HG03060 (cell line): ENCODE measurements around the gene ATP2A3.

Experiments
- ATAC-seq: cut with Tn5 transposase; IDR thresholded peaks from one replicate; pipeline ENCODE4 v1.9.1; 2021; ENCODE audit warnings: low read depth, moderate number of reproducible peaks; ENCODE audit not compliant: unreplicated experiment

Gene ATP2A3

DNA sequence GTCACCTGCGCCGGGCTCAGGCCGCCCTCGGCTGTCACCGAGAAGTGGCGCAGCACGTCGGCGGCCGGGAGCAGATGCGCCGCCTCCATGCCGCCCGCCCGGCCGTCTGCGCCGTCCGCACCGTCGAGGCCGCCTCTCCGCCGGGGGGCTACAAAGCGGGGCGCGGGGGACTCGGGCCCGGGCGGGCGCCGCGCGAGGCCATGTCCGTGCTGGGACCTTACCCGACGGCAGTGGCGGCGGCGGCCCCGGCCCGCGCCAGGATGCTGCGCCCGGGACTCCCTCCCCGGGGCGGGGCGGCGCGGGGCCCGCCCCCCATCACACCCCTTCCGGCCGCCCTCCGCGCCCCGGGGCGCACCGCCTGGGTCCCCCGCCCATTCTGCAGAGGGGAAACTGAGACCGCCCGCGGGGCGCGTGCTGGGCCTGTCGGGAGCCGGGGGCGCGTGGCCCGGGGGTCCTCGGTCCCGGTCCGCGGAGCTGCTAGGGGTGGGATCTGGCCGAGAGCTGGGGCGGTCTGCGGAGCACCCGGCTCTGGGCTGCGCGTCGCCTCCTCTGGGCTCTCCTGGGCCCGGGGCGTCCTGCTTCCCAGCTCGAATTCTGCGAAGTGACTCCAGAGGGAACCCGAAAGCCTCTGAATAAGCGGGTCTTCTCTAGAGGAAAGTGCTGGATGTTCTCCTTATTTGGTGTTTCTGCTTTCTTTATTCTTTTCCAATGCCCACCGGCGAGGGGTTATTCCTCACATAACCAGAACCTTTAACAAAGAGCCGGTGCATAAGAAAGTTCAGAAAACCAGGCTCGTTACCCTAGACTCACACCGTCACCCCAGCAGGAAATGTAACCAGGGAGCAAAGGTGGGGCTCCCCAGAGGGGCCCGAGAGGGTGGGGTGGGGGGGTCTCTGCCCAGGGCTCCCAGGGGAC, at the start of gene ATP2A3:
TSS of gene ATP2A3 (minus strand) at position 235 of the 915 bp plus-strand sequence. CDS start at position 89, 146 bp downstream.
- no peak for ATAC-seq

DNA sequence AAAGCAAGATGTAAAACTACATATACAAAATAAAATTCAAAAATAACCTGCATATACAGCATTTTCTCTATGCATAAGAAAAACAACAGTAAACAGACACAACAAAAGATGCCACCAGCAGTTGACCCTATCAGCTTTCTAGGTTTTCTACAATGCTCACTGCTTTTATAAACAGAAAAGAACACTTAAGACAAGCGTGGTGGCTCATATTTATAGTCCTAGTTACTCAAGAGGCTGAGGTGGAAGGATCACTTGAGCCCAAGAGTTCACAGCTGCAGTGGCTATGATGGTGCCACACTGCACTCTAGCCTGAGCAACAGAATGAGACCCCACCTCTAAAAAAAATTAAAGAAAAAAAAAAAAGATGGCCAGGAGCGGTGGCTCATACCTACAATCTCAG, 46.5 kb upstream of the ATP2A3 start:
- ATAC-seq: no peak

DNA sequence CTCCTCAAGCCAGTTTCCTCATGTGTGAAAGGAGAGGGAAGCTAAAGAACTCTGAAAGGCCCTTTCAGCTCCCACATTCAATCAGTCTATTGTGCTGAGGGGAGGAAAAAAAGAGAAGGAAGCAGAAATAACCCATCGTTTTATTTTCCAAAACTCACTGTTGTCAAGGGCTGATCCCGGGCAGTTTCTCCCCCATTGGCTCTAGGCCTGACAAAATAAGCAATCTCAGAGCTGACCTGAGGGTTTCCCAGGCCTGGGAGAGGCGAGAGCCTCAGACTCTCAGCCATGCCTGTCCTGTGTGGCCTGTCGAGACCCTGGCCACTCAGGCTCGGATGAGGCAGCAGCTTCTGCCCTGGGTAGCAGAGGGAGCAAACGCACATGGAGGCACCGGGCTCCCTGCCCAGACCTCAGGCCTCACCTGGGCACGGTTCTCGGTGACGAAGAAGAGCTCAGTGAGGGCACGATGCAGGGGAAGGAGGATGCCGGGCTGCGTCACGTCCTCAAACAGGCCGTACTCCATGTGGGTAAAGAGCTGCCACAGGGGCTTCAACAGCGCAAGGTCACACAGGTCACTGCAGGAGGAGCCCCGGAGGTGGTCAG, 45.0 kb upstream of the ATP2A3 start:
- no peak for ATAC-seq

DNA sequence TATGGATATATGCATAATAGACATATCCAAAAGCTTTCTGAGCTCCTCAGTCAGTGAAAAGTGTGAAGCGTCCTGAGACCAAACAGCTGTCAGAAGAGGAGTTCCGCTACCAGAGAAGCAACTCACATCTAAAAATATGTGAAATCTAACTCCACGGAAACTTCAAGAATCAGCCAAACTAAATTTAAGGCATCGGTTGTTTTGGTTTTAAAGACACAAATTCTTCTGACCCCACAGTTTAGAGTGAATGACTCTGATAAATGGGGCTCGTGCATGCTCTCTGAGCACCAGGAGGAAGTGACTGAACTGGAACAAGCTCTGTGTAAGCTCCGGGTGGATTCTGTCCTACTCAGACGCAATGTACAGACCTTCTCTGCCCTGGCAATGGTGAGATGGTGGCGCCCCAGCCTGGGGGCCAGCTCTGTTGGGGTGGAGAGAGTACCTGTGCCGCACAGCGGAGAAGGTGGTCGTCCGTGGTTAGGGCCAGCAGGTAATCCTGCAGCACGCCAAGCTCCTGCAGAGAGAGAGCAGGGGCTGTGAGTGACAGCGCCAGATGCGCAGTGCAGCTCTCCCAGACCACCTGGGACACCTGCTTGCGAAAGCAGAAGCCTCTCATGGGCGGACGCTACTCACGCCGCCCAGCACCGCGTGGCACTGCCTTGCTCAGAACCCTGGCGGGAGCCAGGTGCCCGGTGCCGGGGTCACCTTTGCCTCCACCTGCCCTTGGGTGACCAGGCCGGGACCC, 44.4 kb upstream of the ATP2A3 start:
- no peak for ATAC-seq

DNA sequence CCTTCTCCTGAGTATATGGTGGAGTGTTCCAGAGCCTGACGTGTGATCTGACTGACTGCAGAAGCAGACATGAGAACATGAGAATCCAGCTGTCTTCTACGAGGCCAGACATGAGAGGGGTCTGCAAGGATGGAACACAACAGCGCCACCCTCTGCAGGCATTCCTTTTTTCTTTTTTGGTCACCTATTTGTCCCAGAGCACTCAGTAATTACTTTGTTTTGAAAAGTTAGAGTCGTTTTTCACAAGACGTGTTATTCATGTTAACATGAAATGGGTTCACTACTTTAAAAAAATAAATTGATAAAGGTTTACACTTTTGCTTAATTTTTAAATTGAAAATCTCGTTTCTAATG, 43.8 kb upstream of the ATP2A3 start:
- ATAC-seq: no peak

DNA sequence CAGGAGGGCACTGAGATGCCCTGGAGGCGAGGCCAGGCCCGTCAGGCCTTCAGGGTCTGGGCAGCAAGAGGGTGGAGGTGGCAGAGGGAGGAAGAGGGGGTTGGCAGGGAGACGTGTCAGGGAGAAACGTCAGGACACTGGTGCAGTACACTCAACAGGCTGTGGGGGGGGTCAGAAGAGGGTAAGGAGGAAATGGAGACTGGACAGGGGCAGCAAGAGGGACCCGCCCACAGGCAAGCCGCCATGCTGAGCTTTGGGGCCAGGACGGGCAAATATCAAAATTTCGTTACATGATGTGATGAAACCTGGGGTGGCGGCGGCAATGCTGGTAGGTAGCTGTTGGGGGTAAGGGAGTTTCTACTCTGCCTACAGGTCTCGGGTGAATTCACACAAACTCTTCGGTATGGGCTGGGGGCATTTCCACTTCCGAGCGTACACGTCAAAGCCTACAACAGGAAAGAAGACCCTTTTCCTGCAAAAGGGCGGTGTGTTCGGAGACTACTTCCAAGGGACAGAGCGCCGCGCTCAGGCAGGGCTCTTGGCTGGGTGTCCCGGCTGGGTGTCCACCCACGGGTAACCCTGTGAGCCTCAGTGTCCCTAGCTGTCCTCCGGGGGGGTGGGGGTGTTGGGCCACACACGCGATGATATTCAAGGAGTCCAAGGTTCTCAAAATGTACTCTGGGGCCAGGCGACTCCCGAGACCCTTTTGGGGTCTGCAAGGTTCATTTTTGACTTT, 43.3 kb upstream of the ATP2A3 start:
- no peak for ATAC-seq

DNA sequence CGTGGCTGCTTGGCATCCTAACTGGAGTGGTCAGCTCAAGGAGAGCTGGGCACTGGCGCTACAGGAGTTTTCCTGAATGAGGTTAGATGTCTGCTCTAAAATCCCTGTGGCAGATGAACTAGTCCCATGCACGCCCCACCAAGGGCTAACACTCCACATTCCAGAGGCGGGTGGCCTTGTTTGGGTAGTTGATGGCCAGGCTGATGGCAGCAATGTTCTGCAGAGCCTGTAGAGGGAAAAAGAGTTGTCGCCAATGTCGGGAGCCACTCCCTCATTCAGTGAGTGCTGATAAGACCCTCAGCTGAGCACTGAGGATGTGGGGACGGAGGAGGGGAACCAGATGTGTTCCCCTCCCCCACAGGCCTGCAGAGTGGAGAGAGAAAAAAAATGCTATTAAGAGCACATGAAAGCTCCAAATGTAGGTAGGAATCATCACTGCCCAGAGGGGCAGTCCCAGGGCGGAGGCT, 42.5 kb upstream of the ATP2A3 start:
- no peak for ATAC-seq

DNA sequence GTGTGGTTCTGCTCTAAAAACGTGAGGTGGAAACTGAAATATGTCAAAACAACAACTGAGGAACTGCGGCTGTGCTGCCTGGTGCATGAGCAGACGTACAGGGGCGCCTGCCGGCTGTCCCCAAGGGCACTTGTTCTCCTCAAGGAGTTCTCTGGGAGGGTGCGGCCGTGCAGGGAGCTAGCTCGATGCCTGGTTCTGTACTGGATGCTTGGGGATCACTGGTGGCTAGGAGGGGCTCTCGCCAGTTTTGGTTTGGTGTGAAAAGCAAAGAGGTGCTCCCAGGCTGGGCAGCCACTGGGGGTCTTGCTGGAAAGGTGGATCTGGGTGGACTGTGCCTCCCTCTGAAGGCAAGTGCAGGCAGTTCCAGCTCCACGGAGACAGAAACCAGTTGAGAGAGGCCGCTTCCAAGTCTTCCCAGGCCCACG, 41.9 kb upstream of the ATP2A3 start:
- ATAC-seq: no peak

DNA sequence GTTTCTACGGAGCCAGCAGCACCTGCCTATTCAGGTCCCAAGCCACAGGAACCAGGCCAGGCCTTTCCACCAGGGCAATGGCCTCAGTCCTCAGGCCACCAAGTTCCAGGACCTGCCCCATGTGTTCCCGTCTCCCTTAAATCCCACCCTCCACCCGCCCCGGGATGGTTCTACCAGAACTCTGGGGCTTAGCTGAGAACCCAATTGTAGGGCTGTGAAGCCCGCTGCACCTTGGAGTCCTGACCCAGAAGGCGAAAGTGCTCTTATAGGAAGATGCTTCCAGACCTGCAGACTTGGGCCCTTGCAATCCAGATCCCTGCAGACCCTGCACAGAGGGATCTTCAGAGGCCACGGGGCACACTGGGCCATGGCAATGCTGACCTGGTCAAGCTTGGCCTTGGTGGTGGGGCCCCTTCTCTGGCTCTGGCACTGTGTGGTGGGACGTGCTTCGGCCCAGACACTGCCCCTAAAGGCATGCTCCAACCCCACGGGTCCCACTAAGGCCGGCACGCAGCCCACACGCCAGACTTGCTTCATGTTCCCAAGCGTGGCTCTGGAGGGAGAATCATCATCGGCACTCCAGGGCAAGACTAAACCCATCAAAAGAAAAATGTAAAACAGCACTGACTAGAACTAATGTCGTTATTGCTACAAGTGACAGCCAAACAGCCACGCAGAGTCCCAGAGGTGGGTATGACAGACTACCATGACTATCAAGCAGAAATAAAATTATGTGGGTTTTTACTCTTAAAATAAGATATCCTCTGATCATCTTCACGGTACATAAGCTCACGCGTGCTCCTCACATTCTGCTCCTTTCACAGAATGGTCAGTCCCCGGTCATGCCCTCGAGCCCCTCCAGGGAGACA, 41.3 kb upstream of the ATP2A3 start:
- no peak for ATAC-seq

DNA sequence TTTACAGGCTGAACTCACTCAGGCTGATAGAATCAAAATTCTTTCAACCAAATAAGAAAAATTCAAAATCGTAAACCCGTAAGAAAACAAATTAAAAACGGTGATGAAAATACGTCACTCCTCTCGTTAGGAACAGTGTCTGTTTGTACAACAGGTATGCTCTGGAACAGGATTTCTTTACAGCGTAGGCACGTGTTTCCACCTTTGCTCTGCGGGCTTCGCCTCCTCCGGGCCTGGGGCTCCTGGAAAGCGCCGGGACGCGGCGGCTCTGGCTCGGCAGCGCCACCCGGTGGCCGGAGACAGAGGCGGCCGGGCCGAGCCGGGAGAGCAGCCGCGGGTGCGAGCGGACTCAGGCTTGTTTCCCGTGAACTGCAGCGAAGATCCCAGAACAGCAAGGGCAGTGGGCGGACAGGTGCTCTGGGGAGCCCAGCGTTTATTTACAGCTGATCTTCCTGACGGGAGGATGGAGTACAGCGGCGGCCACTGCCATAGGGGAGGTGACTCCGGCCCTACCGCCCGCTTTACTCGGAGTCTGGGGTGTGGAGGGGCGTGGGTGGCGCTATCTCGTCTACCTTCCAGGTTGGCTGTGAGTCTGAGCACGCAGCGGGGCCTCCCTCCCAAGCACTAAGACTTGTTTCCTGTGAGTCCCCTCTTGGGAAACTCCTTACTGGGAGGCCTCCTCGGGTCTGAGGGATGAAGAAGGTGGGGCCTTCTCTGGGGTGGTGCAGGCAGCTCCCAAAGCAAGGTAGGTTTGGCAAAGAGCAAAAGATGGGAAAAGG, 40.5 kb upstream of the ATP2A3 start:
- ATAC-seq: no peak

DNA sequence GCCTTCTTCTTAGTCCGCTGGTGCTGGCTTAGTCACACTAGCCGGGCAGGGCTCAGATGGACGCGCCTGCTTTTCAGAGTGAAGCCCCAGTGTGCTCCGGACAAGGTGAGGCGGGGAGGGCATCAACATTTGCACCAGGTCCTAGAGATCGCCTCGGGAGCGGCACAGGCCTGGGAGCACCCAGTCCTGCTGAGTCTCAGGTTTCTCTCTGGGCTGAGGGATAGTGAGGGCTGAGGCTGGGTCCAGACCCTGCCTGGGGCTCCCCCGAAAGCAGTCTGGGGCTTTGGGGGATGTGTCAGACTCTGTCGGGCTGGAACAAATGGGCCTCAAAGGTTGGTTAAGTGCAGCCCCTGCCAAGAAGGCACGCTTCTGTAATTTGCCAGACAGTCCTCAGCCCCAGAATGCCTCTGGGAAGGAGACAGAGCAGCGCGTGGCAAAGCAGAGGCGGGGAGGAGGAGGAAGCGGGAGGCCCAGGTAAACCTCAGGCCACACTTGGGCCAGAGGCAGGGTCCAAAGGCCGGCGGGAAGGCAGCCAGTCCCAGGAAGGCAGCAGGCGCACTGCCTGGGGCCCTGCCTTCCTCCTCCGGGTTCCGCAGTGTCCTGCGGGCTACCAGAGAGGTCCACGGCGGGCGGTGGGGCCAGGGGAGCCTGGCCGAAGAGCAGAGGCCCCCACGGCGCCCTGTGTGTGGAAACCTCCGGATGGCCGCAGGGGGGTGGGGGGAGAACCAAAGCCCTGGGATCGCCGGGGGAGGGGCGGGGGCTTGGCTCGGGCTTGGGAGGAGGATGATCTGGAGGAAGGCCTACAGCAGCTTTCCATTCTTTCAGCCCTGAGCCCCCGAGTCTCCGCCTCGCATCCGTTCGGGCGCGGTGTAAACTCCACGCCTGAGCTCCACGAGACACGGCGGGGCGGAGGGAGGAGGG, 39.5 kb upstream of the ATP2A3 start:
- no peak for ATAC-seq

DNA sequence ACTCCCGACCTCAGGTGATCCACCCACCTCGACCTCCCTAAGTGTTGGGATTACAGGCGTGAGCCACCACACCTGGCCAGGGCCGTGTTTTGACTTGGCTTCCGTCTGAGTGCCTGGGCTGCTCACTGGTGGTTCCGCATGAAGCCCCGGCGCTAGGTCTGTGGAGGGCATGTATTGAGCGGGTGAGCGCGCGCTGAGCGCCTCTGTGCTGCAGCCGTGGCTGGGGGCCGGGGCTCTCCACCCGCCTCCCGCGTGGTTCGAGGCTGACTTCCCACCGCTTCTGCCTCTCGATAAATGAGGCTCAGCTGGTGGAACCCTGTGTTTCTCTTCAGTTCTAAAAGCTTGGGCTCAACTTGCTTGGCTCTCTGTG, 38.9 kb upstream of the ATP2A3 start:
- ATAC-seq: no peak

DNA sequence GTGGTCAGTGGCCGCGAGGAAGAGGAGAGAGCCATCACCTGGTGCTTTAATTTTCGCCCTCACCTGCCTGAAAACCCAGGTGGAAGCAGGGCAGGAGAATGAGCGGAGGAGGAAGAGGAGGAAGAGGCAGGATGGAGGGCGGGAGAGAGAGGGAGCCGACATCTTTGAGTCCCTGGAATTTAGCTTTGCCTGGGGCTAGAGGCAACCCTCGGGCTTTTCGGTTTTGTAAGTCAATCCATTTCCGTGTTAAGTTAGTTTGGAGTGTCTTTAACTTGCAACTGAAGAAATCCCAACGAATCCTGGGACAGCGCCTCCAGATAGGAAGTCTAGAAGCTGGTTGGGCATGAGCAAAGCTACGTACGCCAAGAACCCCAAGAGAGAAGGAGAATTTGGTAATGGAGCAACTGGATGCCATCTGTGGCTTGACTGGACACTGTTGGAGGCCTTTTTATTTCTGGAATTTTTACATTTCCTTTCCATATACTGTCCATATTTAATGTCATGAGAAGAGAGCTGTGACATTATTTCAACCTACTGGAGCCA, 36.9 kb upstream of the ATP2A3 start:
- ATAC-seq: no peak

DNA sequence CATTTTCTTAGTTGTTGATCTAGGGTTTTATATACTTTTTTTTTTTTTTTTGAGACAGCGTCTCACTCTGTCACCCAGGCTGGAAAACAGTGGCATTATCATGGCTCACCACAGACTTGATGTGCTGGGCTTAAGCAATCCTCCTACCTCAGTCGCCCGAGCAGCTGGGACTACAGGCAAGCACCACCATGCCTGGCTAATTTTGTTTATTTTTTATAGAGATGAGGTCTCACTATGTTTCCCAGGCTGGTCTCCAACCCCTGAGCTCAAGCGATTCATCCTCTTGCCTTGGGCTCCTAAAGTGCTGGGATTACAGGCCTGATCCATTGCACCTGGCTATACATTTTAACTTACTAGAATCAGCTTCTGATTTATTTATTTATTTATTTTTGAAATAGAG, 34.2 kb upstream of the ATP2A3 start:
- no peak for ATAC-seq

DNA sequence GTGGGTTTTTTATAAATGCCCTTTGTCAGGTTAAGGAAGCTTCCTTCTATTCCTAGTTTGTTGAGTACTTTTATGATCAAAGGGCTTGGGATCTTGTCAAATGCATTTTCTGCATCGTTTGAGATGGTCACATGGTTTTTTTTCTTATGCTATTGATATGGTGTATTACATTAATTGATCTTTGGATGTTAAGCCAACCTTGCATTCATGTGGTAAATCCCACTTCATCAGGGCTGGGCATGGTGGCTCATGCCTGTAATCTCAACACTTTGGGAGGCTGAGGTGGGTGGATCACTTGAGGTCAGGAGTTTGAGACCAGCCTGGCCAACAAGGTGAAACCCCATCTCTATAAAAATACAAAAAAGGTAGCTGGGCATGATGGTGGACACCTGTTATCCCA, 30.8 kb upstream of the ATP2A3 start:
- ATAC-seq: no peak

DNA sequence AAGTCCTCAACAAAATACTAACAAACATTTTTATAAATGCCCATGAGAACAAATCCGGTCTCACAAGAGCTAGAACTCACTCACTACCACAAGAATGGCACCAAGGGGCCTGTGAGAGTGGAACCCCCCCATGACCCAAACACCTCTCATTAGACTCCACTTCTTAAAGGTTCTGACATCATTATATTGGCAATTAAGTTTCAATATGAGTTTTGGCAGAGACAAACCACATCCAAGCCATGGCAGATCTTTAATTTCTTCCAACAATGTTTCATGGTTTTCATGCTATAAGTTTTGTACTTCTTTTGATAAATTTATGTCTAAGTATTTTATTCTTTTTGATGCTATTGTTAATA, 30.0 kb upstream of the ATP2A3 start:
- no peak for ATAC-seq

DNA sequence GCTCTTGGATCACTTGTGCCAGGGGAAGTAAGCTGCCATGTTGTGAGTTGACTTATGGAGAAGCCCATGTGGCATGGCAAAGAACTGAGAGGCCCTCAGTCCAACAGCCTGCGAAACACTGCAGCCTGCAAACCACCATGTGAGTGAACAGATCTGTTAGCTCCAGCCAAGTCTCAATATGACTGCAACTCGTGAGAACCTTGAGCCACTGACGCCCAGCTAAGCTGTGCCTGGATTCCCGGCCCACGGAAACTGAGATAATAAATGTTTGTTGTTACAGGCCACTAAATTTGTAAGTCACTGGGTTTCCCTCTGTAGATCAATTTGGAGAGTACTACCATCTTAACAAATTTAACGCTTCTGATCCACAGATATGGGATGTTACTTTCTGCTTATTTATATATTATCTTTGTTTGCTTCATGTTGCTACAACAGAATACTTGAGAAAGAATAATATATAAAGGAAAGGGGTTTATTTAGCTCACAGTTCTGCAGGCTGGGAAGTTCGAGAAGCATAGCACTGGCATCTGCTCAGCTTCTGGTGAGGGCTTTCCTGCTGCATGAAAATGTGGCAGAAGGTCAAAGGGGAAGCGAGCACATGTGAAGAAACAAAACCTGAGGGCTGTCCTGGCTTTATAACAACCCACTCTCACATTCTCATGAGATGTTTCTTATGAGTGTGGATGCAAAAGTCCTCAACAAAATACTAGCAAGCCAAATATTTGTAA, 29.4 kb upstream of the ATP2A3 start:
- no peak for ATAC-seq
